GM21526 (cell line): ENCODE data around the gene SELENON.

Experiments used
- ATAC-seq: cut with Tn5 transposase; IDR thresholded peaks from one replicate; pipeline ENCODE4 v1.9.1; 2021; ENCODE audit warnings: moderate library complexity; ENCODE audit not compliant: unreplicated experiment, low FRiP score

The SELENON gene

DNA sequence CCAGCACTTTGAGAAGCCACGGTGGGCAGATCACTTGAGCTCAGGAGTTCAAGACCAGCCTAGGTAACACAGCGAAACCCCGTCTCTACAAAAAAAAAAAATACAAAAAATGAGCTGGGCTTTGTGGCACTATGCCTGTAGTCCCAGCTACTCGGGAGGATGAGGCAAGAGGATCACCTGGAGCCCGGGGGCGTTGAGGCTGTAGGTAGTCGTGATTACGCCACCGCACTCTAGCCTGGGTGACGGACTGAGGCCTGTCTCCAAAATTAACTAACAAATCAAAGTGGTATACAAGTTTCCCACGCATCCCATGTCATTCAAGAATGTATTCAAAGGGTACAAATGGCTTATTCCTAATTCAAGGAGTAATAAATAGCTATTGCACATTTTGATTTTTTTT lies 56.9 kb downstream of the SELENON start:
- ATAC-seq = no peak

DNA sequence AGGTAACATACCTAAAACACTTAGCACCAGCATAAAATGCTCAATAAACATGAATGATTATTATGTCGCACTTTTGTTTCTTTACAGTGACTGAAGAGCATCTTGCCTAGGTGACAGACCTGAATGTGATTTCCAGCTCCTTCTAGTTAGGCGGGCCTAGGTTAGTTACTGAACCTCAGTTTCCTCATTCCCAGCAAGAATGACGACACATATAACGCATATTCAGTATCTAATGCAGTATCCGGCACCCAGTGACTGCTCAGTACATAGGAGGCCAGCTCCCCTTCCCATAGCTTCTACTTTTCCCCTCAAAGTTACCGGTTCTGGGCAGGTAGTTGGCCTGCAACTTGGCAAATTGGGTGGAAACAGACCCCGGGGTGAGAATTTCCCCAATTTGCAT lies 58.5 kb downstream of the SELENON start:
- ATAC-seq = no peak

DNA sequence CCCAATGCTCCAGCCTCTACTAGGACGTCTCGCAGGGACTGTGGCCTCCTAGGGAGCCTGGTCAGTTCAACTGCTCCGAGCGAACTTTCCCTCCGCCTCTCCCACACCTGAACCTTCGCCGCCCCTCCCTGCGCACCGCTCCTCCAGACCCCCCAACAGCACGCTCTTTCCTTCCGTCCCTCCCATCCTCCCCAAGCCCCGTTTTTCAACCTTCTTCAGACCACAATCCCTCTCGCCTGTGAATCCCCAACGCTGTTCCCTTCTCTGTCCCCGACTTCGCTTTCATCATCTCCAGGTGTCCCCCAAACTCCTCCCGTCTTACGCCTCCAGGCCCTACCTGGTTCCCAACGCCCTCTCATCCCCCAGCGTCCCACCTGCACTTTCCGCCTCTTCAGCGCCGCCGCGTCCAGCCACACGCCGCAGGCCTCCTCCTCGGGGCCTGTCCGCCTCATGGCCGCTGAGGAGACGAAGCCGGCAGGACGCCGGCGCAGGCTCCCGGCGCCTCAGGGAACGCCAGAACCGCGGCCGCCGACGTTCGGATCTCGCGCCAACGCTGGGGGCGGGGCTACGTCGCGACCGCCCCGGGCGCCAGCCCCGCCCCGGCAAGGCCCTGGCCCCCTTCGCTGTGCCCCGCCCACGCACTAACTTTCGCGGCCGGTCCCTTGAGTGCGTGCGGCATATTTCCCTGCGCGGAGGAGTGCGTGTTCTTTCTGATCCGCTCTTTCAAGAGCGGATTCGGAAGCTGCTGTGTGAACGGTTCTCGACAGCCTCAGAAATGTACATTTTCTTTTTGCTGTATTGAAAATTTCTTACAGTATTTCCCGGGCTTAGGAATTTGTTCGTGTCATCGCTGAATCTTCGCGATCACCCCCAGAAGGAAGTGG lies 59.2 kb downstream of the SELENON start, which contains the start of gene AUNIP:
Gene AUNIP (minus strand): TSS at position 552 of the 884 bp plus-strand sequence. CDS start 100 bp downstream, at position 452.
- peak; percentile 60 for ATAC-seq

DNA sequence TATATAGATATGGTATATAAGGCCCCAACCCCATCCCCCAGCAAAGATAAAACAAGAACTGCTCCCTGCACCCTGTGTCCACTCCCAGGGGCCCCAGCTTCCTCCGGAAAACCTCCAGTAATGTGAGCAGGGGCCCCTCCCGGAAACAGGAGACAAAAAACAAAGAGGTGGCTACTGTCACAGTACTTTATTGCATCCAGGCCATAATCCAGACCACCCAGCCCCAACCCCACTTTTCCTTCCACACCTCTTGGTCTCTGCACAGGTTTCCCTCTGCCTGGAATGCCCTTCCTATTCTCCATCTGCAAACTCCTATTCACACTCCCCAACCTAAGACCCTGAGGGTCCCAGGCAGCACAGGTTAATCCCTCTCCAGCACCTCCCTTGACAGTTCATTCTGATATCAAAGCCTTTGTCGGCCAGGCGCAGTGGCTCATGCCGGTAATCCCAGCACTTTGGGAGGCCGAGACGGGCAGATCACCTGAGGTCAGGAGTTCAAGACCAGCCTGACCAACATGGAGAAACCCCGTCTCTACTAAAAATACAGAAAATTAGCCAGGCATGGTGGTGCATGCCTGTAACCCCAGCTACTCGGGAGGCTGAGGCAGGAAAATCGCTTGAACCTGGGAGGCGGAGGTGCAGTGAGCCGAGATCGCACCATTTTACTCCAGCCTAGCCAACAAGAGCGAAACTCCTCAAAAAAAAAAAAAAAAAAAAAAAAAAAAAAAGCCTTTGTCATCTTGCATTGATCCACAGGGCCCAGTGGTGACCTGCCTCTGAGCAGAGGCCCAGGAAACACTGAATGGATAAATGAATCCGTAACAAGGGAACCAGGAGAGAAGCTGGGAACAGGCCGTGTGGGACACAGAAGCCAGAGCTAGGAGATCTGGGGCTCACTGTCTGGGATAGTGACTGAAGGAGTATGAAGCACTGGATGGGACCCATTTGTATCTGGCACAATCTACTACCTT lies 61.6 kb downstream of the SELENON start:
- ATAC-seq = no peak

DNA sequence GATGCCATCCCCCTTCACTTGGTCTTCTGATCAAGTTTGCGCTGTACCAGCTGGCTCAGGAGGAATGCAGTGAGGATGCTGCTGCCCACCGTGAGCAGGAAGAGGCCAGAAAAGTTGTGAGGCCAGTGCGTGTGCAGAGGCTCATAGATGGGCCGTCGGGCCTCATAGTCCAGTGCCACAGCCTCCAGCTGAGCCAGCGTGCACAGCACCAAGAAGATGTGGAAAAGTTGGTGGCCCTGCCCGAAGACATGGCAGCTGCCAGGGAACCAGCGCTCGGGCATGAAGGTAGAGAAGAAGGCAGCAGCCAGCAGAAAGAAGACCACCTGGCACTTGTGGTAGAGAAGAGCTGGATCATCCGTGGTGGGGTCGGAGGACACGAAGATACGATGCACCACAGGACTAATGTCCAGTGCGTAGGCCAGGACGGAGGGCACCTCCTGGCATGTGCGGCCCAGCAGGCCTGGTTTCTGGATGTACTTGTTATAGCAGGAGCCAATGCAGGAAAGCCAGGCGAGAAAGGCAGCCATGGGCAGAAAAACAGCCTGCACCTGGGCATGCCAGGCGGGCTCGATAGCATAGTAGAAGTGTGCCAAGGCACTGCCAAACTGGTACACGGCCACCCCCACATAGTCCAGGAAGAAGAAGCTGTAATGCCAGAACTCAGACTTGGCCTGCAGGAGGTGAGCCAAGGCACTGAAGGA lies 62.9 kb downstream of the SELENON start:
- no peak for ATAC-seq

DNA sequence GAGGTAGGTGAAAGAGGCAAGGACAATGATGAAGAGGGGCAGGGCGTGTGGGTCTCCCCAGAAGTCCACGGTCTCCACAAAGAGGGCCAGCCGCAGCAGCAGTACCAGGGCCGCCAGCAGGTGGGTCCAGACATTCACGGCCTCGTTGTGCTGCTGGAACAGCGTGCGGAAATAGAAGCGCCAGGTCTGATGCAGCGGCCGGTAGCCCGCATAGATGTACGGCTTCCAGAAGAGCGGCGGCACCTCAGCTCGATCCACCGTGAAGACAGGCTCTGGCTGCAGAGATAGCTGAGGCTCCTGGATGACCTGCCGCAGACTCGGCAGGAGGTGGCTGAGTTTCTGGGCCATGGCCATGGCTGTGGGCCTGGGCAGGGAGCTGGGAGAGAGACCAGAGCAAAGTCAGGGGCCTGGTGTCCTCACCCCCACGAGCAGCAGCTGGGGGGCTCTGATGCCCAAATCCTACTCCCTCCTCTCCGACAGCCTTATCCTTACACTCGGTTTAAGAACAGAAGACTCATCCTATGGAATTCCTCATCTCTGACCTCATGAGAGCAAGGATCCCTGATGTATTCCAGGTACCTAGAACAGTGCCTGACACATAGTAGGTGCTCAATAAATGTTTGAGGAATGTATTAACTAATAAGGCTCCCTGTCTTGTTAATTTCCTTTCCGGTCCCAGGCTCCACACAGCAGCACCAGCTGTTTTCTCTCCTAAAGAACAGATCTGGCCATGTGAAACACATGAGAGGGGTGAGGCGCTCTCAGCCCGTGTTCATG lies 63.7 kb downstream of the SELENON start:
- ATAC-seq = no peak

DNA sequence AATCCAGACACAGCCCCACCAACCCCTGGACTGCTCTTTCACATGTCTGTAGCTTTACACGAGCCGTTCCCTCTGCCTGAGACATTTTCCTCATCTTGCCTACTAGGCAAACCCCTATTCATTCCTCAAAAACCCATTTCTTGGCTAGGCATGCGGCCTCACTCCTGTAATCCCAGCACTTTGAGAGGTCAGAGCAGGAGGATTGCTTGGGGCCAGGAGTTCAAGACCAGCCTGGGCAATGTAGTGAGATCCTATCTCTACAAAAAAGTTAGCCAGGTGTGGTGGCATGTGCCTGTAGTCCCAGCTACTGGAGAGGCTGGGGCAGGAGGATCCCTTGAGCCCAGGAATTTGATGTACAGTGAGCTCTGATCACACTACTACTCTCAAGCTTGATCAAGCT lies 64.4 kb downstream of the SELENON start:
- ATAC-seq = no peak

DNA sequence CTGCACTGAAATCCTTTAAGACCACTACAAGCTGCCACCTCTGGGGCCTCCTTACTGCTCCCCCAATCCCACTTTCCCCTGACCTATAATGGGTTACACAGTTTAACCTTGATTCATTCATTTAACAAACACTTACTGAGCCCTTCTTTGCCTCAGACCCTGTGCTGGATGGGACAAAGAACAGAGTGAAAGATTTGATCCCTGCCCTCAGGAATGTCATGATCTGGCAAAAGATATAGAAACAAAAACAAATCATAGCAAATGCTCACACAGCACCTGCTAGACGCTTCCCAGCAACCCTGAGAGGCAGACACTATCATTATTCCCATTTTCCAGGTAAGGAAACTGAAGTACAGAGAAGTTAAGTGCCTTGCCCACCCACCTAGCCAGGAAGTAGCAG lies 66.3 kb downstream of the SELENON start:
- ATAC-seq = no peak

DNA sequence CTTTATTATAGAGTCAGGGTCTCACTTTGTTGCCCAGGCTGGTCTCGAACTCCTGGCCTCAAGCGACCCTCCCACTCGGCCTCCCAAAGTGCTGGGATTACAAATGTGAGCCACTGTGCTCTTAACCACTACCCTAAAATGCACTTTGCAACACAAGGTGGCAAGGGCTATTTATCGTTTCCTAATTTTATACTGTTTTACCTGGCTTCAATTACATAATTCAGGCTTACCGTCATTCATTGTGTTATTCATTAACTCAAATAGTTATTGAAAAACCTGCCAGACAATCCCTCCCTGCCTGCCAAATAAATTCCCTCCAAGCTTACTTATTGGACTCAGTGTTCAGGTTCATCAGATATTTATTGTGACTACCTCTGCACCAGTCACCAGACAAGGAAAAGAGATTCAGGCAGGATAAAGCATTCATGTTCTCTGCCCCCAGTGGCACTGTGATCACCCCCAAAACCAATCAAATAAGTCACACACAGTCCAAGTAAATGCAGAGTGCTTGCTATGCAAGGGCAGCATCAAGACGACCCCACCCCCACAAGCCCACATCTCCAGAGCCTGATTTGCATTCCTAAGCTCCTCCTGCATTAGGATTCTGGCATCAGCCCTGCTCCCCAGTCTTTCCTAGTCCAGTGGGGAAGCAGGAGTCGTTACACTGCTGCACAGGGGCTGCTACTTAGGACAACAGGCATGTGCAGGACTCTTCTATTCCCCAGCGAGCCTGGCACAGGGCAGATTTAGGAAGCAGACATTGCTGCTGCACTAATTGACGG lies 67.4 kb downstream of the SELENON start:
- no peak for ATAC-seq
